ENCODE data around the gene ERICH4.

Gene ERICH4

GRCh38 chr19:41425174-41426115 lies 17.5 kb upstream of the ERICH4 start:
- H3K4me2 ChIP-seq (ENCODE audit: low read length), result no peak overlapping the region
- H3K9me2 ChIP-seq (ENCODE audit: low read depth, low read length), result no peaks in the 10 kb centered on the region
- no peaks in the 10 kb centered on the region for H3K4me1 ChIP-seq (ENCODE audit: insufficient read depth, low read length, severe bottlenecking)
- no peaks in the 10 kb centered on the region for H4K20me1 ChIP-seq (ENCODE audit: insufficient read depth, low read length)
- H3K4me3 ChIP-seq (ENCODE audit: low read depth, low read length, poor library complexity, severe bottlenecking), result no peak overlapping the region
- TF ChIP-seq CTCF (IDR thresholded peaks at IDR 0.05; ENCODE audit: low read length) (no peak), EZH2 (IDR thresholded peaks at IDR 0.05; ENCODE audit: borderline replicate concordance, low read length) (no peak)
- H3F3A ChIP-seq (ENCODE audit: insufficient read depth, low read length), result no peaks in the 10 kb centered on the region
- no peak overlapping the region for H3K27ac ChIP-seq (ENCODE audit: low read depth, low read length, poor library complexity, severe bottlenecking)
- H3K79me2 ChIP-seq (ENCODE audit: insufficient read depth, low read length), result no peaks in the 10 kb centered on the region
- peaks cover 47% of the 10 kb centered on the region for H3K36me3 ChIP-seq (ENCODE audit: insufficient read depth, low read length)
- H3K9ac ChIP-seq (ENCODE audit: low read length), result no peak overlapping the region
- no peaks in the 10 kb centered on the region for H3K27me3 ChIP-seq (ENCODE audit: insufficient read depth, low read length)
- H2AFZ ChIP-seq (ENCODE audit: low read length), result no peak overlapping the region
- H3K9me3 ChIP-seq (ENCODE audit: low read length), result no peaks in the 10 kb centered on the region

- no peak overlapping the region for H3K4me3 ChIP-seq (ENCODE audit: low read depth, low read length, poor library complexity, severe bottlenecking)
- H3K79me2 ChIP-seq (ENCODE audit: insufficient read depth, low read length), result no peaks in the 10 kb centered on the region
- no peak overlapping the region for H3K9ac ChIP-seq (ENCODE audit: low read length)
- H3K4me1 ChIP-seq (ENCODE audit: insufficient read depth, low read length, severe bottlenecking), result no peaks in the 10 kb centered on the region
- no peak overlapping the region for H2AFZ ChIP-seq (ENCODE audit: low read length)
- no peaks in the 10 kb centered on the region for H3K9me3 ChIP-seq (ENCODE audit: low read length)
- TF ChIP-seq CTCF (IDR thresholded peaks at IDR 0.05; ENCODE audit: low read length) (no peak), EZH2 (IDR thresholded peaks at IDR 0.05; ENCODE audit: borderline replicate concordance, low read length) (no peak)
- H3K27me3 ChIP-seq (ENCODE audit: insufficient read depth, low read length), result no peaks in the 10 kb centered on the region
- peaks cover 50% of the 10 kb centered on the region for H3K36me3 ChIP-seq (ENCODE audit: insufficient read depth, low read length)
- no peak overlapping the region for H3K27ac ChIP-seq (ENCODE audit: low read depth, low read length, poor library complexity, severe bottlenecking)
- no peaks in the 10 kb centered on the region for H3K9me2 ChIP-seq (ENCODE audit: low read depth, low read length)
- no peaks in the 10 kb centered on the region for H3F3A ChIP-seq (ENCODE audit: insufficient read depth, low read length)
- H4K20me1 ChIP-seq (ENCODE audit: insufficient read depth, low read length), result no peaks in the 10 kb centered on the region
- H3K4me2 ChIP-seq (ENCODE audit: low read length), result no peak overlapping the region
Measured at GRCh38 chr19:41426116-41426841, 16.7 kb upstream of the ERICH4 start.

GRCh38 chr19:41426952-41427646 lies 15.9 kb upstream of the ERICH4 start, which contains the start of gene B3GNT8:
TSS of gene B3GNT8 (minus strand) at chr19:41427374. CDS start at chr19:41426778, 596 bp downstream.
- H3K27me3 ChIP-seq (ENCODE audit: insufficient read depth, low read length), result no peaks in the 10 kb centered on the region
- no peaks in the 10 kb centered on the region; the same call in 1 of the 2 replicates for H3F3A ChIP-seq (ENCODE audit: insufficient read depth, low read length)
- peaks cover 57% of the 10 kb centered on the region for H3K36me3 ChIP-seq (ENCODE audit: insufficient read depth, low read length)
- H4K20me1 ChIP-seq (ENCODE audit: insufficient read depth, low read length), result no peaks in the 10 kb centered on the region
- no peak within 1 kb of the TSS for H3K4me3 ChIP-seq (ENCODE audit: low read depth, low read length, poor library complexity, severe bottlenecking)
- no peak for TF ChIP-seq EZH2 (IDR thresholded peaks at IDR 0.05; ENCODE audit: borderline replicate concordance, low read length)
- no peaks in the 10 kb centered on the region for H3K4me1 ChIP-seq (ENCODE audit: insufficient read depth, low read length, severe bottlenecking)
- no peaks in the 10 kb centered on the region for H3K9me2 ChIP-seq (ENCODE audit: low read depth, low read length)
- H3K4me2 ChIP-seq (ENCODE audit: low read length), result no peak within 1 kb of the TSS
- H3K79me2 ChIP-seq (ENCODE audit: insufficient read depth, low read length), result no peaks in the 10 kb centered on the region
- no peak within 1 kb of the TSS for H3K27ac ChIP-seq (ENCODE audit: low read depth, low read length, poor library complexity, severe bottlenecking)
- H3K9me3 ChIP-seq (ENCODE audit: low read length), result no peaks in the 10 kb centered on the region
- no peak within 1 kb of the TSS for H2AFZ ChIP-seq (ENCODE audit: low read length)
- H3K9ac ChIP-seq (ENCODE audit: low read length), result no peak within 1 kb of the TSS
